HEK293 (cell line): ENCODE data around the gene RAB22A.
A peak's percentile ranks its signal among the peaks of the same experiment; 100 is the strongest.
"Not testable (repeated sequence)": the region's sequence is repeated elsewhere in the genome, so short reads cannot be mapped to it uniquely, and the experiment has no call there.

Experiments
- CTCF ChIA-PET: fragments of 350-600 bp; formaldehyde crosslinking; extraction: SDS; loops from one replicate; lab custom pipeline; 2021; ENCODE audit warnings: antibody characterized with exemption; lab: Yijun Ruan, JAX
- POLR2A ChIA-PET: fragments of 300-600 bp; formaldehyde crosslinking; extraction: SDS; loops from one replicate; lab custom pipeline; 2020; ENCODE audit warnings: antibody characterized with exemption, inconsistent platforms; lab: Yijun Ruan, JAX
- H3K27ac ChIP-seq: fragments of 200-500 bp; sonication (Bioruptor generic); 2 replicates; pipeline ENCODE4 v1.5.1; 2014; ENCODE audit warnings: low read depth, low read length, control low read depth, inconsistent platforms; ENCODE audit errors: extremely low read depth
- H3K36me3 ChIP-seq, 2 experiments: fragments of 200-500 bp in 1 of 2; sonication (Bioruptor generic) in 1 of 2; 1 replicate in 1 of 2; 2 replicates in 1 of 2; pipeline ENCODE4 v1.5.1; 2014 to 2017; ENCODE audit warnings: inconsistent platforms in 2 of 2, low read length in 2 of 2; ENCODE audit not compliant: control insufficient read depth in 2 of 2, insufficient read depth in 1 of 2
- H3K4me1 ChIP-seq: fragments of 200-500 bp; sonication (Bioruptor generic); 2 replicates; pipeline ENCODE4 v1.5.1; 2014; ENCODE audit warnings: mild to moderate bottlenecking, low read length, inconsistent platforms; ENCODE audit not compliant: control insufficient read depth, insufficient read depth
- H3K4me3 ChIP-seq: 2 replicates; pipeline ENCODE4 v1.5.1; 2011; ENCODE audit warnings: low read depth, mild to moderate bottlenecking, control low read depth, low read length, moderate library complexity
- H3K9me3 ChIP-seq: fragments of 200-500 bp; sonication (Bioruptor generic); 2 replicates; pipeline ENCODE4 v1.5.1; 2014; ENCODE audit warnings: low read depth, low read length, inconsistent platforms; ENCODE audit not compliant: control insufficient read depth, insufficient read depth
- ATF2 ChIP-seq: fragments of 450-650 bp; formaldehyde crosslinking; IDR thresholded peaks from 2 replicates; pipeline ENCODE4 v1.5.1; 2016; ENCODE audit warnings: missing biosample characterization, missing genetic modification characterization, low read depth
- FEZF1 ChIP-seq: fragments of 450-650 bp; formaldehyde crosslinking; IDR thresholded peaks from 2 replicates; pipeline ENCODE4 v1.5.1; 2016; ENCODE audit warnings: missing biosample characterization, missing genetic modification characterization
- GFI1B ChIP-seq: fragments of 450-650 bp; formaldehyde crosslinking; IDR thresholded peaks from 2 replicates; pipeline ENCODE4 v1.5.1; 2016; ENCODE audit warnings: missing biosample characterization, missing genetic modification characterization
- ZBTB11 ChIP-seq: fragments of 450-650 bp; formaldehyde crosslinking; conservative IDR thresholded peaks from 2 replicates; pipeline ENCODE4 v1.5.1; 2016; ENCODE audit warnings: low read depth, missing biosample characterization, missing genetic modification characterization
- ZBTB17 ChIP-seq: fragments of 450-650 bp; formaldehyde crosslinking; IDR thresholded peaks from 2 replicates; pipeline ENCODE4 v1.5.1; 2016; ENCODE audit warnings: missing biosample characterization, missing genetic modification characterization
- ZBTB21 ChIP-seq: fragments of 450-650 bp; formaldehyde crosslinking; IDR thresholded peaks from 2 replicates; pipeline ENCODE4 v1.5.1; 2017; ENCODE audit warnings: missing biosample characterization, missing genetic modification characterization
- ZNF610 ChIP-seq: fragments of 450-650 bp; formaldehyde crosslinking; IDR thresholded peaks from 2 replicates; pipeline ENCODE4 v1.5.1; 2016; ENCODE audit warnings: missing biosample characterization, missing genetic modification characterization, borderline replicate concordance
- ZNF629 ChIP-seq: fragments of 450-650 bp; formaldehyde crosslinking; IDR thresholded peaks from 2 replicates; pipeline ENCODE4 v1.5.1; 2017; ENCODE audit warnings: missing biosample characterization, missing genetic modification characterization
- TF ChIP-seq, protein P1 (sequence below): fragments of 450-650 bp; formaldehyde crosslinking; IDR thresholded peaks from 2 replicates; pipeline ENCODE4 v1.5.1; 2017; ENCODE audit warnings: missing biosample characterization, missing genetic modification characterization

The RAB22A gene

GRCh38 chr20:58408603-58409246 lies 99.2 kb downstream of the RAB22A start (continued):
- TF ChIP-seq ZBTB11 (tag by site-specific recombination) = 0 out of 2 replicates have a peak, but pooled peaks have one; percentile 24

- H3K4me1 ChIP-seq = peaks cover 12% of the 10 kb centered on the region
- H3K4me3 ChIP-seq, H3K27ac ChIP-seq, CTCF ChIA-PET, H3K9me3 ChIP-seq, POLR2A ChIA-PET: not testable (repeated sequence)
- peaks cover 0 to 14% of the 10 kb centered on the region in 2 experiments; a peak in 2 of 3 replicates for H3K36me3 ChIP-seq
Measured at GRCh38 chr20:58414216-58414615, 104.7 kb downstream of the RAB22A start.

- POLR2A ChIA-PET, H3K27ac ChIP-seq, H3K4me1 ChIP-seq, H3K4me3 ChIP-seq, H3K9me3 ChIP-seq, CTCF ChIA-PET: not testable (repeated sequence)
- H3K36me3 ChIP-seq = peaks cover 0 to 18% of the 10 kb centered on the region in 2 experiments; a peak in 2 of 3 replicates
Measured at GRCh38 chr20:58414786-58415185, 105.3 kb downstream of the RAB22A start.

GRCh38 chr20:58416057-58416456 lies 106.5 kb downstream of the RAB22A start:
- peaks cover 0 to 27% of the 10 kb centered on the region in 2 experiments; a peak in 2 of 3 replicates for H3K36me3 ChIP-seq
- TF ChIP-seq FEZF1 (peak; percentile 18; the same call in 1 of the 2 replicates), ZNF610 (tag by site-specific recombination) (no peak), ZNF629 (peak; percentile 79), GFI1B (tag by site-specific recombination) (0 out of 2 replicates have a peak, but pooled peaks have one; percentile 22), ZBTB17 (tag by site-specific recombination) (no peak), ATF2 (tag by site-specific recombination) (0 out of 2 replicates have a peak, but pooled peaks have one; percentile 4), ZBTB21 (0 out of 2 replicates have a peak, but pooled peaks have one; percentile 38)
- TF ChIP-seq, protein P1, sequence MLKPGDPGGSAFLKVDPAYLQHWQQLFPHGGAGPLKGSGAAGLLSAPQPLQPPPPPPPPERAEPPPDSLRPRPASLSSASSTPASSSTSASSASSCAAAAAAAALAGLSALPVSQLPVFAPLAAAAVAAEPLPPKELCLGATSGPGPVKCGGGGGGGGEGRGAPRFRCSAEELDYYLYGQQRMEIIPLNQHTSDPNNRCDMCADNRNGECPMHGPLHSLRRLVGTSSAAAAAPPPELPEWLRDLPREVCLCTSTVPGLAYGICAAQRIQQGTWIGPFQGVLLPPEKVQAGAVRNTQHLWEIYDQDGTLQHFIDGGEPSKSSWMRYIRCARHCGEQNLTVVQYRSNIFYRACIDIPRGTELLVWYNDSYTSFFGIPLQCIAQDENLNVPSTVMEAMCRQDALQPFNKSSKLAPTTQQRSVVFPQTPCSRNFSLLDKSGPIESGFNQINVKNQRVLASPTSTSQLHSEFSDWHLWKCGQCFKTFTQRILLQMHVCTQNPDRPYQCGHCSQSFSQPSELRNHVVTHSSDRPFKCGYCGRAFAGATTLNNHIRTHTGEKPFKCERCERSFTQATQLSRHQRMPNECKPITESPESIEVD (tag by site-specific recombination) = peak; percentile 54; the same call in 1 of the 2 replicates
- H3K9me3 ChIP-seq = no peaks in the 10 kb centered on the region
- ChIA-PET POLR2A (no interaction called here), CTCF (no interaction called here)
- no peak overlapping the region for H3K4me3 ChIP-seq
- H3K27ac ChIP-seq = no peak overlapping the region
- peaks cover 9% of the 10 kb centered on the region; the same call in 1 of the 2 replicates for H3K4me1 ChIP-seq
